Astrocyte of the cerebellum (primary cell): Measurements from ENCODE around the gene SRSF2.
"Not testable (repeated sequence)": the region's sequence is repeated elsewhere in the genome, so short reads cannot be mapped to it uniquely, and the experiment has no call there.

Experiments
- DNase-seq: peaks from one replicate; pipeline ENCODE4 v3.0.0-alpha.2; 2011; ENCODE audit warnings: low read depth
- H3K4me3 ChIP-seq: 2 replicates; pipeline ENCODE4 v1.5.1; 2011; ENCODE audit warnings: mild to moderate bottlenecking, low read depth, low read length, moderate library complexity
- in situ Hi-C: cut with HindIII; loops from 2 replicates; pipeline ENCODE4 v1.10.0; 2017; ENCODE audit warnings: low sequenced_read_pairs
- TF ChIP-seq, protein P1 (sequence below): IDR thresholded peaks from 2 replicates; pipeline ENCODE4 v1.5.1; 2012; ENCODE audit warnings: low read length, low read depth, moderate library complexity, mild to moderate bottlenecking; ENCODE audit errors: missing control alignments

Gene SRSF2

DNA sequence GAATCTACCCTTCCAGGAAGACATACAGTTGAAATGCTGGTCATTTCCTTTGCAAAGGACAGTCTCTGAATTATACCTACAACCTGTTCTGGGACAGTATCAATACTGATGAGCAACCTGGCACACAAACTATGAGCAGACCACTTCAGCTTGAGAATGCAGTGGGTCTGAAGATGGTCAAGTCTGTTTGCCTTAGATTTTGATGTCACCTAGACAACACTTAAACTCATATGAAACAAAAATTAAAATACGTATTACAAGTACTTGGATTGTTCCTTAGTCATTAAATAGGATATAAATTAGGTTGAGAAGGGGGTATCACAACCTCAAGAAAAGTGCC, 3.5 kb downstream of the SRSF2 start:
- TF ChIP-seq, protein P1, sequence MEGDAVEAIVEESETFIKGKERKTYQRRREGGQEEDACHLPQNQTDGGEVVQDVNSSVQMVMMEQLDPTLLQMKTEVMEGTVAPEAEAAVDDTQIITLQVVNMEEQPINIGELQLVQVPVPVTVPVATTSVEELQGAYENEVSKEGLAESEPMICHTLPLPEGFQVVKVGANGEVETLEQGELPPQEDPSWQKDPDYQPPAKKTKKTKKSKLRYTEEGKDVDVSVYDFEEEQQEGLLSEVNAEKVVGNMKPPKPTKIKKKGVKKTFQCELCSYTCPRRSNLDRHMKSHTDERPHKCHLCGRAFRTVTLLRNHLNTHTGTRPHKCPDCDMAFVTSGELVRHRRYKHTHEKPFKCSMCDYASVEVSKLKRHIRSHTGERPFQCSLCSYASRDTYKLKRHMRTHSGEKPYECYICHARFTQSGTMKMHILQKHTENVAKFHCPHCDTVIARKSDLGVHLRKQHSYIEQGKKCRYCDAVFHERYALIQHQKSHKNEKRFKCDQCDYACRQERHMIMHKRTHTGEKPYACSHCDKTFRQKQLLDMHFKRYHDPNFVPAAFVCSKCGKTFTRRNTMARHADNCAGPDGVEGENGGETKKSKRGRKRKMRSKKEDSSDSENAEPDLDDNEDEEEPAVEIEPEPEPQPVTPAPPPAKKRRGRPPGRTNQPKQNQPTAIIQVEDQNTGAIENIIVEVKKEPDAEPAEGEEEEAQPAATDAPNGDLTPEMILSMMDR, result no peak
- no peak for DNase-seq
- in situ Hi-C loops, result loop anchor here (25.0 kb wide), 1 partner anchor 171 kb away; a partner anchor contains a TSS
- no peak overlapping the region for H3K4me3 ChIP-seq

DNA sequence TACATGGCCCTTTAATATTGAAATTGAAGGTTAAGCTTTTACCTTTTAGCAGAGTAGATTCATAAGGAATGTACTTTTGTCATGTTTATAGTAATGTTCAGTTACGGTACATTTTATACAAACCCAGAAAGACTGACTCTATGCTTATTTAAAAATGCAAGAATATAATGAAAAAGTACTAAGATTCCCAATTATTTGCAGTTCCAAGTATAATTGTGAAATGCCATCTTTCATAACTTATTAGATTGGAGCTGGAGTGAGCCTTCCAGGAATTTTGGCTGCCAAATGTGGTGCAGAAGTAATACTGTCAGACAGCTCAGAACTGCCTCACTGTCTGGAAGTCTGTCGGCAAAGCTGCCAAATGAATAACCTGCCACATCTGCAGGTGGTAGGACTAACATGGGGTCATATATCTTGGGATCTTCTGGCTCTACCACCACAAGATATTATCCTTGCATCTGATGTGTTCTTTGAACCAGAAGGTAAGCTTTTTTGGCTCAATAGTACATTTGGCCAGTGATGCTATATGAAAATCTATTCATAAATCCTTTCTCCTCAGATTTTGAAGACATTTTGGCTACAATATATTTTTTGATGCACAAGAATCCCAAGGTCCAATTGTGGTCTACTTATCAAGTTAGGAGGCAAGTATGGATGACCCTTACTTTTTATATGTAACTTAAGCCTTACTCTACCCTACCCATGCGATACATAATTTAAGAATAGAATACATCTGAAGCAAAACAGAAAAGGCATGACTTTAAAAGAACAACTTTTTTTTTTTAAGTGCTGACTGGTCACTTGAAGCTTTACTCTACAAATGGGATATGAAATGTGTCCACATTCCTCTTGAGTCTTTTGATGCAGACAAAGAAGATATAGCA, 4.2 kb downstream of the SRSF2 start:
- in situ Hi-C loops, result loop anchor here (25.0 kb wide), 1 partner anchor 171 kb away; a partner anchor contains a TSS
- TF ChIP-seq, protein P1, result no peak
- H3K4me3 ChIP-seq, result no peak overlapping the region
- no peak for DNase-seq

DNA sequence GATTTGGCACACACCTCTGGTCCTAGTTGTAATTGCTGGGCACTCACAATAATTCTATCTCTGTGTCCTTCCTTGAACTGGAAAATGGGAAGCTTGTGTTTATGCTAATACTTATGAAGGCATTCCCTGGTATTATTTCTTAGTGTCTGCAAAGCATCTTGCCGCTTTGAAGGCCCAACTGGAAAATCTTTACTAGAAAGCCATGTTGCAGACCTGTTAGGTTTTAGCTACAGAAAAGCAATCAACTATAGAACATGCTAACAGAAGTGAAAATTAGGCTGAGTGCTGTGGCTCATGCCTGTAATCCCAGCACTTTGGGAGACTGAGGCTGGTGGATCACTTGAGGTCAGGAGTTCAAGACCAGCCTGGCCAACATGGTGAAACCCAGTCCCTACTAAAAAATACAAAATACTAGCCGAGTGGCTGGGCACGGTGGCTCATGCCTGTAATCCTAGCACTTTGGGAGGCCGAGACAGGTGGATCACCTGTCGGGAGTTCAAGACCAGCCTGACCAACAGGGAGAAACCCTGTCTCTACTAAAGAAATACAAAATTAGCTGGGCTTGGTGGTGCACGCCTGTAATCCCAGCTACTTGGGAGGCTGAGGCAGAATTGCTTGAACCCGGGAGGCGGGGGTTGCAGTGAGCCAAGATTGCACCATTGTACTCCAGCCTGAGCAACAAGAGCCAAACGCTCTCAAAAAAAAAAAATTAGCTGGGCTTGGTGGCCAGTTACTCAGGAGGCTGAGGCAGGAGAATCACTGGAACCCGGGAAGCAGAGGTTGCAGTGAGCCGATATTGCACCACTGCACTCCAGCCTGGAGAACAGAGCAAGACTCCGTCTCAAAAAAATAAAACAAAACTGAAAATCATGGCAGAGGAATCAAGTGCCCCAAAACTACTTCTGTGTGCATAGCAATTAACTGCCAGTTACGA, 5.1 kb downstream of the SRSF2 start:
- not testable (repeated sequence) for DNase-seq, H3K4me3 ChIP-seq
- in situ Hi-C loops, result loop anchor here (25.0 kb wide), 1 partner anchor 170 kb away; a partner anchor contains a TSS

DNA sequence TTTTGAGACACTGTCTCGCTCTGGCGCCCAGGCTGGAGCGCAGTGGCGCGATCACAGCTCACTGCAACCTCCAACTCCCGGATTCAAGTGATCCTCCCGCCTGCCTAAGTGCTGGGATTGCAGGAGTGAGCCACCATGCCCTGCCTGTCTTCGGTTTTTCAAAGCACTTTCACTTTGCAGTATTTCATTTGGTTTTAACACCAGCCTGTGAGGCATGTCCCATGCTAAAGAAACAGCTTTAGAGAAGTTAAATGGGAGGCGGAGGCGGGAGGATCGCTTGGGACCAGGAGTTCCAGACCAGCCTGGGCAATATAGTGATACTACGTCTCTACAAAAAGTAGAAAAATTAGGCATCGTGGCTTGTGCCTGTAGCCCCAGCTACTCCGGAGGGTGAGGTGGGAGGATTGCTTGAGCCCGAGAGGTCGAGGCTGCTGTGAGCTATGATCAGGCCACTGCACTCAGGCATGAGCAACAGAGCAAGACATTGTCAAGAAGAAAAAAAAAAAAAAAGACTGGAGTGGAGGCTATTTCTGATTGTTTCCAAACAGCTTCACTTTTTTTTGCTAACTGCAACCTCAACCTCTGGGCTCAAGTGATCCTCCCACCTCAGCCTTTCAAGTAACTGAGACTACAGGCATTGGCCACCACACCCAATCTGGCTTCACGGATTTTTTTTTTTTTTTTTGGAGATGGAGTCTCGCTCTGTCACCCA, 9.2 kb downstream of the SRSF2 start:
- in situ Hi-C loops, result loop anchor here (25.0 kb wide), 1 partner anchor 166 kb away; a partner anchor contains a TSS
- TF ChIP-seq, protein P1, result no peak
- DNase-seq, result no peak

DNA sequence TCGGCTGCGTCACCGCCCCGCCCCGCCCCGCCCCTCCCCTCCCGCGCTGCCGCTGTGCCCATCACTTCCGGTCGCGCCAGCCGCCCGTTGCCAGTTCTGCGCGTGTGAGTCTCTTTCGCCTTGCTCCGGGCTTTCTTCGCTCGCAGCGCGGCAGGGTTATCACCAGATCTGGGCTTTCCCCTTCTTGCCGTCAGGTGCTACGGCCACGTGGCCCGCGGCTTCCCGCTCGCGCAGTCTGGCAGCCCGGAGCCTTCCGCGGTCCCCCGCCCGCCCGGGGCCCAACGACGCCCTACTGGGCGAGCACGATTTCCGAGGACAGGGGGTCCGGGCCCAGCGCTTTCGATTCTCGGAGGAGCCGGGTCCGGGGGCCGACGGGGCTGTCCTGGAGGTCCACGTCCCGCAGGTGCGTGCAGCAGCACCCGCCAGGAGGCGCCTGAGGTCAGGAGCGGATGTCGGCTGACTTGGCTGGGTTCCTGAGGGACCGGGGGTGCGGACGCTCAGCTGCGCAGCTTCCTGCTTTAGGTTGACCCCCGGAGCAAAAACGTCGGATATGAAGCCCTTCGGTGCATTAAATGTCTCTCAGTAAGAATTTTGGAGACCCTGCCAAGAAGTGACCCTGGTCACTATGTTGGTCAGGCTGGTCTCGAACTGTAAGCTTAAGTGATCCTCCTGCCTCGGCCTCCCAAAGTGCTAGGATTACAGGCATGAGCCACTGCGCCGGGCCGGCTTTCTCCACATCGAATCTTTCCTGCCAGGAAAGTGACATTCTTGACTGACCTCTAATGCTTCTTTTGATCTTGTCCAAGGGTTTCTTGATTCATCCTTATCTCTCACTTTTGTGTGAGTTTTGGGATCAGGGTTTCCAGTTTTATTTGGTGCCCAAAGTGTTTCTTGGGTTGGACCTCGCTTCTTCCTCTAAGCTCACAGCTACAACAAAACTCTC, 10.1 kb downstream of the SRSF2 start, which contains the start of gene METTL23:
Gene METTL23 (plus strand): TSS at position 64 of the 943 bp plus-strand sequence. CDS start 2,872 bp downstream, outside the sequence.
- in situ Hi-C loops, result loop anchor here (25.0 kb wide), 1 partner anchor 165 kb away; a partner anchor contains a TSS
- TF ChIP-seq, protein P1, result peak; percentile 66
- no peak for DNase-seq
- peak within 1 kb of the TSS; percentile 86 for H3K4me3 ChIP-seq

More for the DNA sequence above, 9.2 kb downstream of the SRSF2 start:
- H3K4me3 ChIP-seq, result peak overlapping the region; percentile 86
